ENCODE data around the gene DENND1A. TPM values are rescaled to one million over a fixed set of nuclear protein-coding genes. Genes with fewer than 3 reads are reported as not detected.

DENND1A gene
- total RNA-seq, 2 donors from 2014 or later: 18.9 to 26.8 TPM

GRCh38 chr9:123408313-123409262 is 521.3 kb downstream of the DENND1A start:
- Histone ChIP-seq H3K4me1 (replicated peaks) (no peaks in the 10 kb centered on the region), H3K36me3 (no peaks in the 10 kb centered on the region), H3K27me3 (replicated peaks; ENCODE audit: insufficient read depth) (no peaks in the 10 kb centered on the region), H3K9me3 (no peaks in the 10 kb centered on the region), H3K4me3 (no peak overlapping the region), H3K27ac (no peak overlapping the region)
- no peak for DNase-seq (ENCODE audit: low spot score)
- TF ChIP-seq CTCF (IDR thresholded peaks at IDR 0.05) (no peak), POLR2A (IDR thresholded peaks at IDR 0.05) (no peak), POLR2AphosphoS5 (IDR thresholded peaks at IDR 0.05) (no peak)
- intact Hi-C loops (cut with DNase I): loop anchor here (10.0 kb wide), 1 partner anchor 316 kb away; no protein-coding TSS in a partner anchor
- WGBS: 98% methylated on average over 10 of the region's 10 CpGs

GRCh38 chr9:123407217-123407851 is 522.6 kb downstream of the DENND1A start:
- 63% methylated on average over 19 of the region's 20 CpGs for WGBS
- intact Hi-C loops (cut with DNase I): loop anchor here (10.0 kb wide), 1 partner anchor 317 kb away; no protein-coding TSS in a partner anchor
- Histone ChIP-seq H3K4me1 (replicated peaks) (no peaks in the 10 kb centered on the region), H3K9me3 (no peaks in the 10 kb centered on the region), H3K36me3 (no peaks in the 10 kb centered on the region), H3K27ac (no peak overlapping the region), H3K4me3 (no peak overlapping the region), H3K27me3 (replicated peaks; ENCODE audit: insufficient read depth) (no peaks in the 10 kb centered on the region)
- DNase-seq (ENCODE audit: low spot score): no peak
- TF ChIP-seq POLR2A (IDR thresholded peaks at IDR 0.05) (no peak), POLR2AphosphoS5 (IDR thresholded peaks at IDR 0.05) (no peak), CTCF (IDR thresholded peaks at IDR 0.05) (no peak)

GRCh38 chr9:123406691-123407216 is 523.2 kb downstream of the DENND1A start:
- intact Hi-C loops (cut with DNase I): loop anchor here (10.0 kb wide), 1 partner anchor 318 kb away; no protein-coding TSS in a partner anchor
- no peak overlapping the region for H3K4me3 ChIP-seq
- no peaks in the 10 kb centered on the region for H3K36me3 ChIP-seq
- no peaks in the 10 kb centered on the region for H3K27me3 ChIP-seq (replicated peaks; ENCODE audit: insufficient read depth)
- 43% methylated on average over 13 of the region's 13 CpGs for WGBS
- no peak for DNase-seq (ENCODE audit: low spot score)
- H3K9me3 ChIP-seq: no peaks in the 10 kb centered on the region
- H3K27ac ChIP-seq: no peak overlapping the region
- no peak for TF ChIP-seq POLR2AphosphoS5 (IDR thresholded peaks at IDR 0.05)
- TF ChIP-seq CTCF (IDR thresholded peaks at IDR 0.05): no peak
- TF ChIP-seq POLR2A (IDR thresholded peaks at IDR 0.05): no peak
- no peaks in the 10 kb centered on the region for H3K4me1 ChIP-seq (replicated peaks)

- Histone ChIP-seq H3K4me1 (replicated peaks) (no peaks in the 10 kb centered on the region), H3K4me3 (no peak overlapping the region), H3K36me3 (no peaks in the 10 kb centered on the region), H3K27me3 (replicated peaks; ENCODE audit: insufficient read depth) (no peaks in the 10 kb centered on the region), H3K27ac (no peak overlapping the region), H3K9me3 (no peaks in the 10 kb centered on the region)
- DNase-seq (ENCODE audit: low spot score): no peak
- 62% methylated on average over 6 of the region's 6 CpGs for WGBS
- TF ChIP-seq POLR2A (IDR thresholded peaks at IDR 0.05) (no peak), POLR2AphosphoS5 (IDR thresholded peaks at IDR 0.05) (no peak), CTCF (IDR thresholded peaks at IDR 0.05) (no peak)
- intact Hi-C loops (cut with DNase I): loop anchor here (10.0 kb wide), 1 partner anchor 319 kb away; no protein-coding TSS in a partner anchor
Observed at GRCh38 chr9:123406016-123406415, 523.9 kb downstream of the DENND1A start.
